Measurements from ENCODE around the gene KIDINS220. TPM values are rescaled to one million over a fixed set of nuclear protein-coding genes. Genes with fewer than 3 reads are reported as not detected.

KIDINS220 gene
- 60.0 TPM for total RNA-seq
- long read RNA-seq, full-length matches to known transcripts = 2 of 56 reads
- long read RNA-seq, partial matches to known transcripts = 36 of 56 reads
- long read RNA-seq, other reads (novel, unspliced or antisense) = 18 of 56 reads

GRCh38 chr2:8836971-8837794 is at the start of gene KIDINS220:
KIDINS220 (minus strand) TSS chr2:8837613; CDS start chr2:8827093, 10,520 bp downstream.
- peak within 1 kb of the TSS; percentile 91 for H3K27ac ChIP-seq (replicated peaks)
- peak within 1 kb of the TSS; percentile 100 for H3K4me3 ChIP-seq
- DNase-seq = peak; percentile 83
- intact Hi-C loops (cut with micrococcal nuclease) = no loop called here
- no peaks in the 10 kb centered on the region for H3K36me3 ChIP-seq
- no peaks in the 10 kb centered on the region for H3K9me3 ChIP-seq (replicated peaks)
- no peaks in the 10 kb centered on the region for H3K27me3 ChIP-seq (ENCODE audit: low read depth)
- TF ChIP-seq, protein P1, sequence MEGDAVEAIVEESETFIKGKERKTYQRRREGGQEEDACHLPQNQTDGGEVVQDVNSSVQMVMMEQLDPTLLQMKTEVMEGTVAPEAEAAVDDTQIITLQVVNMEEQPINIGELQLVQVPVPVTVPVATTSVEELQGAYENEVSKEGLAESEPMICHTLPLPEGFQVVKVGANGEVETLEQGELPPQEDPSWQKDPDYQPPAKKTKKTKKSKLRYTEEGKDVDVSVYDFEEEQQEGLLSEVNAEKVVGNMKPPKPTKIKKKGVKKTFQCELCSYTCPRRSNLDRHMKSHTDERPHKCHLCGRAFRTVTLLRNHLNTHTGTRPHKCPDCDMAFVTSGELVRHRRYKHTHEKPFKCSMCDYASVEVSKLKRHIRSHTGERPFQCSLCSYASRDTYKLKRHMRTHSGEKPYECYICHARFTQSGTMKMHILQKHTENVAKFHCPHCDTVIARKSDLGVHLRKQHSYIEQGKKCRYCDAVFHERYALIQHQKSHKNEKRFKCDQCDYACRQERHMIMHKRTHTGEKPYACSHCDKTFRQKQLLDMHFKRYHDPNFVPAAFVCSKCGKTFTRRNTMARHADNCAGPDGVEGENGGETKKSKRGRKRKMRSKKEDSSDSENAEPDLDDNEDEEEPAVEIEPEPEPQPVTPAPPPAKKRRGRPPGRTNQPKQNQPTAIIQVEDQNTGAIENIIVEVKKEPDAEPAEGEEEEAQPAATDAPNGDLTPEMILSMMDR (IDR thresholded peaks at IDR 0.05; ENCODE audit: borderline replicate concordance) = no peak
- peaks cover 57% of the 10 kb centered on the region for H3K4me1 ChIP-seq

GRCh38 chr2:8886876-8887275 is 49.5 kb upstream of the KIDINS220 start:
- Histone ChIP-seq H3K27me3 (ENCODE audit: low read depth) (no peaks in the 10 kb centered on the region), H3K27ac (replicated peaks) (no peak overlapping the region), H3K36me3 (no peaks in the 10 kb centered on the region), H3K4me1 (peaks cover 10% of the 10 kb centered on the region), H3K4me3 (no peak overlapping the region), H3K9me3 (replicated peaks) (no peaks in the 10 kb centered on the region)
- DNase-seq = no peak
- intact Hi-C loops (cut with micrococcal nuclease) = no loop called here
- TF ChIP-seq, protein P1 (IDR thresholded peaks at IDR 0.05; ENCODE audit: borderline replicate concordance) = no peak

DNA sequence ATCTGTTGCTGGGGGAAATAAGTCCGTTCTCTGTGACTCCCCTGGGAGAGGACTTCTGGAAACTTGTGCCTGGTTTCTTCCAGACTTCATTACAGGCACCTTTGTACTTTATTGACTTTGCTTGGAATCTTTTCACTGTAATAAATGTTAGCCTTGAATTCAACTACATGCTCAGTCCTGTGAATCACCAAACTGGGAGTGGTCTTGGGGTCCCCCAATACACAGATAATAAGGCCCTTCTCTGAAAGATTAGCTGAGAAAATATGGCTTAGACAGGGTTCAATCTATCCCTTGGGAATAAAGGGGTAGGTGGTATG is 48.7 kb upstream of the KIDINS220 start:
- H3K4me1 ChIP-seq = peaks cover 10% of the 10 kb centered on the region
- H3K9me3 ChIP-seq (replicated peaks) = no peaks in the 10 kb centered on the region
- no peak for DNase-seq
- intact Hi-C loops (cut with micrococcal nuclease) = no loop called here
- H3K27me3 ChIP-seq (ENCODE audit: low read depth) = no peaks in the 10 kb centered on the region
- no peak overlapping the region for H3K27ac ChIP-seq (replicated peaks)
- TF ChIP-seq, protein P1 (IDR thresholded peaks at IDR 0.05; ENCODE audit: borderline replicate concordance) = no peak
- H3K4me3 ChIP-seq = no peak overlapping the region
- H3K36me3 ChIP-seq = no peaks in the 10 kb centered on the region

DNA sequence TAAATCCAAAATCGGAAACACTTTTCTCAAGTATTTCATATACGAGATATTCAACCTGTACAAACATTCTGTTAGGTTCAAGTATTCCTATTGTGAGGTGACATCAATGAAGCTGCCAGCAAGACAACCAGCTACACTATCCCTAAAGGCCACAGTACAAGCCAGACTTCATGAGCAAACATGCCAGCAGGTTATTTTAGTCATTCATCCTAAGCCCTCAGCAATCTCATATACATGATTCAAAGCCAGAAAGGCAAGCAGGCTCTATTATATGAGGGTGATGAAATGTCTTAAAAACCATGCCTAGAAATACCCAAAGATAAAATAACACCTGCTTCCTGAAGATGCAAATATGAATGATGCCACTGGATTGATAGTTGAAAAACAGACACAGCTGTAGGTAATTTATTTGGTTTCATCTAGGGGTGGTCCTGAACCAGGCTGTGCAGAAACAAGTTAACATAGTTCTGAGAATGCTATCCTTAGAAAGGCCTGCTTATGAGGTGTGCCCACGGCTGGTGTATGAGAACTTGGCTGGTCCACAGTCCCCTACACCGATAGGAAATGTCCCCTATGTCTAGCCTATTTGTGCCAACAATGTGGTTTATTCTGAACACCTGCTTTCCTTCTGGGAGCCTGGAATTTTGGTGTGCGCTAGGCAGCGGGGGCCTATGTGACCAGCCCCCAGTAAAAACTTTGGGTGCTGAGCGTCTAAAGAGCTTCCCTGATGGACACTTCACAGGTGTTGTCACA is 48.2 kb upstream of the KIDINS220 start:
- DNase-seq = no peak
- TF ChIP-seq, protein P1 (IDR thresholded peaks at IDR 0.05; ENCODE audit: borderline replicate concordance) = no peak
- intact Hi-C loops (cut with micrococcal nuclease) = no loop called here

DNA sequence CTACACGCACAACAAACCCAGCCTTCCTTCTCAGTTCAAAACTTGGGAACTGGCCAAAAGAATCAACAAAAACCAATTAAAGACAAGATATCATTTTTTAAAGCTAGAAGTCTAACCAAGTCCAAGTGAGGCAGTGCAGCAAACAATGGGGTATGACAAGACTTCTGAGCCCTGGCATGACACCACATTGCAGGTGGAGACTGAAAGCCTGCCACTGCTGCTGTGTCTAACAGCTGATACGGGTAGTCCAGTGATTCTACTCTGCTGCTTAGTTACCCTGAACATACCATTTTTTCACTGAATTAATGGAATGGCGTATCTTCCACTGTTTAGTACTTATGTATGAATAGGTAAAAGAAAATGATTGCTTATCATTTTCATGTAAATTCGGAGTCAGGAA is 47.4 kb upstream of the KIDINS220 start:
- H3K4me3 ChIP-seq = no peak overlapping the region
- TF ChIP-seq, protein P1 (IDR thresholded peaks at IDR 0.05; ENCODE audit: borderline replicate concordance) = no peak
- intact Hi-C loops (cut with micrococcal nuclease) = no loop called here
- no peaks in the 10 kb centered on the region for H3K36me3 ChIP-seq
- H3K4me1 ChIP-seq = peaks cover 10% of the 10 kb centered on the region
- H3K9me3 ChIP-seq (replicated peaks) = no peaks in the 10 kb centered on the region
- H3K27me3 ChIP-seq (ENCODE audit: low read depth) = no peaks in the 10 kb centered on the region
- peak overlapping the region; percentile 15 for H3K27ac ChIP-seq (replicated peaks)
- DNase-seq = no peak

More for the DNA sequence above, 48.2 kb upstream of the KIDINS220 start:
- no peaks in the 10 kb centered on the region for H3K36me3 ChIP-seq
- no peaks in the 10 kb centered on the region for H3K9me3 ChIP-seq (replicated peaks)
- H3K4me1 ChIP-seq = peaks cover 10% of the 10 kb centered on the region
- no peak overlapping the region for H3K4me3 ChIP-seq
- peak overlapping the region; percentile 31 for H3K27ac ChIP-seq (replicated peaks)
- no peaks in the 10 kb centered on the region for H3K27me3 ChIP-seq (ENCODE audit: low read depth)

Measured in left ventricle myocardium inferior (tissue), 1 donor.